Measurements from ENCODE around the gene HIVEP2. TPM values are rescaled to one million over a fixed set of nuclear protein-coding genes. Genes with fewer than 3 reads are reported as not detected.
A peak's percentile ranks its signal among the peaks of the same experiment; 100 is the strongest.

Gene HIVEP2
- total and polyA plus RNA-seq, 5 donors from 2014 or later, result 9.7 to 76.7 (median 12.3) TPM

DNA sequence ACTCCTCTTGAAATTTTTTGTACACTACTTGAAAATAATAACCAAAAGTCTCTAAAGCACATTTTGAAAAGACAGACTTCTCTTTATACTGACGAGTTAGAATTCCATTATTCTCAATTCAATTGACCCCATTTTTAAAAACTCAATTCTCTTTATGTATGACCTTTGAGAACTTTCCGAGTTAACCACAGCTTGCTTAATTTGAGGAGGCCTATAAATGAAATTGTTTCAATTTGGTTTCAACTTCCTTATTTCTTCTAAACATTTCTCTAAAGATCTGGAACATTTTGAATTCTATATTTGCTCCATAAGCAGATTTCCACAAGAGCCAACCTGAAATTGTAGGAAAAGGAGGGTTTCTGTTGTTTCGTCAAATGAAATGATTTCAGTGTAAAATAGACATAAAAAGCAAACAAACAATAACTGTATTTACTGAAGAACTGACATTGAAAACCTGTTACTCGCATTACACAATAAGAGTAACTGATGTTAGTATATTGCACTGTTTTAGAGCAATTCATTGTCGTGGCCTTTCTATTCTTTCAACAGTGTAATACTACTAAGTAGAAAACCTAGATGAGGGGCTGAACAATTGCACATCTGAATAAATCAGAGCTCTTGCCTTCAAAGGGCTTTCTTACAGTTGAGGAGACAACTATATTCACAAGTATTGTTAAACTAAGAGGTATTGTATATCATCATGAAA, 223.6 kb downstream of the HIVEP2 start:
- Mint-ChIP-seq H3K27ac (peak overlapping the region in 1 of 3 donors; percentile 2), H3K36me3 (no peaks in the 10 kb centered on the region), H3K9me3 (peaks cover 0 to 24% (median 10%) of the 10 kb centered on the region in 7 donors), H3K27me3 (peaks cover 25% of the 10 kb centered on the region), H3K4me3 (no peak overlapping the region), H3K4me1 (peaks cover 0 to 5% (median 2%) of the 10 kb centered on the region in 4 donors)
- H3K4me1 ChIP-seq (ENCODE audit: control insufficient read depth, insufficient read depth, low read length, poor library complexity, severe bottlenecking), result no peaks in the 10 kb centered on the region
- ATAC-seq (ENCODE audit: low read depth in 2 of 2) (no peak), DNase-seq (no peak)
- no peaks in the 10 kb centered on the region for H3K36me3 ChIP-seq (ENCODE audit: control insufficient read depth, insufficient read depth, low read length)
- H3K27me3 ChIP-seq (ENCODE audit: control insufficient read depth, insufficient read depth, low read length), result peaks cover 10% of the 10 kb centered on the region
- no peak overlapping the region for H3K4me3 ChIP-seq (ENCODE audit: low read depth, low read length)
- H3K27ac ChIP-seq (ENCODE audit: insufficient read depth, low read length, poor library complexity, severe bottlenecking), result no peak overlapping the region
- H3K9me3 ChIP-seq (ENCODE audit: control insufficient read depth in 2 of 2, low read length in 2 of 2), result peaks cover 15 to 21% of the 10 kb centered on the region in 2 experiments

DNA sequence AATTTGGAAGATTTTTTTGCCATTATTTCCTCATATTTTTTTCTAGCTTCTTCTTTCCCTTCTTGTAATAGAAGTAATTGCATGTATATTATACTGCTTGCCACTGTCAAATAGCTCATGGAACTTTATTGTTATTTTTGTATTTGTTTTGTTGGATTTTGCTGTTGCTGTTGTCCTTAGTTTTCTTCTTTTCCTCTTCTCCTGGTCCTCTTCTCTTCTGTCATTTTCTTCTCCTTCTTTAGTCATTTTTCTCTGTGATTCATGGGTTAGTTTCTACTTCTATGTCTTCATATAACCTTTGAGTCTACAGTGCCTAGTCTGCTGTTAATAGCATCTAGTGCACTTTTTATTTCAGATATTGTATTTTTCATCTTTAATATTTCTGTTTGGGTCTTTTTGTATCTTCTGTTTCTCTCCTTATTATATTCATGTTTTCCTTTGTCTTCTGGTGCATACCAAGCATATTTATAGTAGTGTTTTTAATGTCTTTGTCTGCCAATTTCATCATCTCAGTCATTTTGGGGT, 226.2 kb downstream of the HIVEP2 start:
- Mint-ChIP-seq H3K4me3 (no peak overlapping the region), H3K4me1 (peaks cover 0 to 9% (median 2%) of the 10 kb centered on the region in 4 donors)

DNA sequence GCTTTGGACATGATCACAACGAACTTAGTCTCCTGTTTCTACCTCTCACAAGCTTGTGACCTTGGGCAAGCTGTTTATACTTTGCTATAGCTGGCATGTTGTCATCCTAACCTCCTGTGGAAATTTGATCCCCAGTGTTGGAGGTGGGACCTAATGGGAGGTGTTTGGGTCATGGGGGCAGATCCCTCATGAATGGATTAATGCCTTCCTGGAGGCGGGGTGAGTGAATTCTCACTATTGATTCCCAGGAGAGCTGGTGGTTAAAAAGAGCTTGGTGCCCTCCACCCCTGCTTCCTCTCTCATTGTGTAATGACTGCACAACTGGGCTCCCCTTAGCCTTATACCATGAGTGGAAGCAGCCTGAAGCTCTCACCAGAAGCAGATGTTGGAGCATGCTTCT, 228.9 kb downstream of the HIVEP2 start:
- Mint-ChIP-seq H3K4me3 (no peak overlapping the region), H3K36me3 (no peaks in the 10 kb centered on the region), H3K27me3 (peaks cover 16% of the 10 kb centered on the region), H3K4me1 (peaks cover 0 to 9% (median 2%) of the 10 kb centered on the region in 4 donors), H3K9me3 (peaks cover 0 to 24% (median 9%) of the 10 kb centered on the region in 7 donors), H3K27ac (no peak overlapping the region)
- Histone ChIP-seq H3K4me1 (ENCODE audit: control insufficient read depth, insufficient read depth, low read length, poor library complexity, severe bottlenecking) (no peaks in the 10 kb centered on the region), H3K9me3 (ENCODE audit: control insufficient read depth in 2 of 2, low read length in 2 of 2) (peaks cover 15 to 21% of the 10 kb centered on the region in 2 experiments), H3K27ac (ENCODE audit: insufficient read depth, low read length, poor library complexity, severe bottlenecking) (no peak overlapping the region), H3K27me3 (ENCODE audit: control insufficient read depth, insufficient read depth, low read length) (peaks cover 11% of the 10 kb centered on the region), H3K36me3 (ENCODE audit: control insufficient read depth, insufficient read depth, low read length) (no peaks in the 10 kb centered on the region), H3K4me3 (ENCODE audit: low read depth, low read length) (no peak overlapping the region)
- DNase-seq (no peak), ATAC-seq (ENCODE audit: low read depth in 2 of 2) (no peak)

More for the DNA sequence above, 226.2 kb downstream of the HIVEP2 start:
- no peak for DNase-seq
- H3K27me3 Mint-ChIP-seq, result peaks cover 29% of the 10 kb centered on the region
- H3K36me3 Mint-ChIP-seq, result no peaks in the 10 kb centered on the region
- Histone ChIP-seq H3K27me3 (ENCODE audit: control insufficient read depth, insufficient read depth, low read length) (peaks cover 11% of the 10 kb centered on the region), H3K36me3 (ENCODE audit: control insufficient read depth, insufficient read depth, low read length) (no peaks in the 10 kb centered on the region), H3K27ac (ENCODE audit: insufficient read depth, low read length, poor library complexity, severe bottlenecking) (no peak overlapping the region), H3K4me1 (ENCODE audit: control insufficient read depth, insufficient read depth, low read length, poor library complexity, severe bottlenecking) (no peaks in the 10 kb centered on the region), H3K9me3 (ENCODE audit: control insufficient read depth in 2 of 2, low read length in 2 of 2) (peaks cover 15 to 21% of the 10 kb centered on the region in 2 experiments), H3K4me3 (ENCODE audit: low read depth, low read length) (no peak overlapping the region)
- peaks cover 0 to 24% (median 12%) of the 10 kb centered on the region in 7 donors for H3K9me3 Mint-ChIP-seq
- H3K27ac Mint-ChIP-seq, result no peak overlapping the region
- no peak for ATAC-seq (ENCODE audit: low read depth in 2 of 2)

DNA sequence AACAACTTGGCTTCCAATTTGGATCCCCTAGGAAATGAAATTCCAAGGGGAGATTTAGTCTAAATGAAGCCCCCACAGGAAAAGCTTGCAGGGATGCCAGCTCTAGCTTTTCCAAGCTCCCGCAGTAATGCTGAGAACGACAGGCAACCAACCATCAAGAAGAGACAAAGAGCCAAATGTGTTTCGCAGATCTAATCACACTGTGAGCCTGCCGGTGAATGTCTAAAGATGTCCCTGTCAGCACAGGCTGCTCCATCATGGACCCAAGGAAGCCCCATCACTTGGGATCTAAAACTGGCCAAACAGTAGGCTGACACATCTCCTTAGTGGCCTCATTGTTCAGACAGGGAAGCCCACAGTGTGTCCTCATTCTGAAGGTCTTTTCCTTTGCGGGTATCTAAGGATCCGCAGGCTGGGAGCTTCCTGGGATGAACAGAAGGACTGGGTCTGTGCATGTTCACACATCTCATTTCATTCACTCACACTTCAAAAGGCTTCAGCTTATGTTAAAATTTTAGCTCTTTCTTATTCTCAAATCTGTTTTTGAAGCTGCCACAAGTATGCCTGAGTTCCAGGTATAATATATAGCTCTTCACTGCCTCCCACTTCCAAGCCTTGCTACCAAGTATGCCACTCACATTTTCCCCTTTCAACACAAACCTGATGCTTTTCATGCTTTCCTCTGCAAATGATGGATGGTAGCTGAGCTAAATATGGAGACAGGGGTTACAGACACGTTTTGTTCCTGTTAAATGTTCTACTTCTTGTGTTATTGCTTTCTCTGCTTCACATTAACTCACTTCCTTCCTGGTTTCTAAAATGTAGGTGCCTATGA, 229.8 kb downstream of the HIVEP2 start:
- Histone ChIP-seq H3K27ac (ENCODE audit: insufficient read depth, low read length, poor library complexity, severe bottlenecking) (no peak overlapping the region), H3K4me3 (ENCODE audit: low read depth, low read length) (no peak overlapping the region), H3K4me1 (ENCODE audit: control insufficient read depth, insufficient read depth, low read length, poor library complexity, severe bottlenecking) (no peaks in the 10 kb centered on the region), H3K36me3 (ENCODE audit: control insufficient read depth, insufficient read depth, low read length) (no peaks in the 10 kb centered on the region), H3K27me3 (ENCODE audit: control insufficient read depth, insufficient read depth, low read length) (peaks cover 11% of the 10 kb centered on the region), H3K9me3 (ENCODE audit: control insufficient read depth in 2 of 2, low read length in 2 of 2) (peaks cover 15 to 21% of the 10 kb centered on the region in 2 experiments)
- peaks cover 10% of the 10 kb centered on the region for H3K27me3 Mint-ChIP-seq
- ATAC-seq (ENCODE audit: low read depth in 2 of 2) (no peak), DNase-seq (no peak)
- no peak overlapping the region for H3K4me3 Mint-ChIP-seq
- H3K4me1 Mint-ChIP-seq, result peaks cover 0 to 9% (median 2%) of the 10 kb centered on the region in 4 donors
- peak overlapping the region in 1 of 3 donors; percentile 90 for H3K27ac Mint-ChIP-seq
- H3K9me3 Mint-ChIP-seq, result peaks cover 0 to 23% (median 8%) of the 10 kb centered on the region in 7 donors
- H3K36me3 Mint-ChIP-seq, result no peaks in the 10 kb centered on the region

DNA sequence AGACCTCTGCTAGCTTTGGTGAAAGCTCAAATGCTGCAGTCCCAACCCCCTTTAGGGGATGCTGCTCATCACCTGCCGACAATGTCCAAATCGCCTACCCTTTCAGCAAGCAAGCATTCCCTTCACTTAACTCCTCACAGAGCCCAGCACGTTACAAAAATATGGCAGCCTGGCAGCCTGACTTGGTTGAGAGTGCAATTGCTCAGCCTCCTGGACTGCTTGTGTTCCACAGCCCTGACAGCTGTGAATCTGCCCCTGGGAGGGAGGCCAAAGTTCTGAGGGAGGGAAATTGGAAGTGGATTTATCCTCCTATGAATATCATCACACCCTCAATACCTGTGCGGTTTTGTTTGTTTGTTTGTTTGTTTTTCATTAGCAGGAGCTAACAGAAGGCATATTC, 231.0 kb downstream of the HIVEP2 start:
- Histone ChIP-seq H3K36me3 (ENCODE audit: control insufficient read depth, insufficient read depth, low read length) (no peaks in the 10 kb centered on the region), H3K27ac (ENCODE audit: insufficient read depth, low read length, poor library complexity, severe bottlenecking) (no peak overlapping the region), H3K4me1 (ENCODE audit: control insufficient read depth, insufficient read depth, low read length, poor library complexity, severe bottlenecking) (no peaks in the 10 kb centered on the region), H3K4me3 (ENCODE audit: low read depth, low read length) (no peak overlapping the region), H3K27me3 (ENCODE audit: control insufficient read depth, insufficient read depth, low read length) (peaks cover 3% of the 10 kb centered on the region), H3K9me3 (ENCODE audit: control insufficient read depth in 2 of 2, low read length in 2 of 2) (peaks cover 7 to 9% of the 10 kb centered on the region in 2 experiments)
- H3K4me1 Mint-ChIP-seq, result peaks cover 0 to 9% (median 2%) of the 10 kb centered on the region in 4 donors
- no peak overlapping the region for H3K4me3 Mint-ChIP-seq
- H3K27ac Mint-ChIP-seq, result no peak overlapping the region
- no peak for ATAC-seq (ENCODE audit: low read depth in 2 of 2)
- peaks cover 0 to 11% (median 5%) of the 10 kb centered on the region in 7 donors for H3K9me3 Mint-ChIP-seq
- no peak for DNase-seq
- H3K36me3 Mint-ChIP-seq, result no peaks in the 10 kb centered on the region
- H3K27me3 Mint-ChIP-seq, result peaks cover 4% of the 10 kb centered on the region

DNA sequence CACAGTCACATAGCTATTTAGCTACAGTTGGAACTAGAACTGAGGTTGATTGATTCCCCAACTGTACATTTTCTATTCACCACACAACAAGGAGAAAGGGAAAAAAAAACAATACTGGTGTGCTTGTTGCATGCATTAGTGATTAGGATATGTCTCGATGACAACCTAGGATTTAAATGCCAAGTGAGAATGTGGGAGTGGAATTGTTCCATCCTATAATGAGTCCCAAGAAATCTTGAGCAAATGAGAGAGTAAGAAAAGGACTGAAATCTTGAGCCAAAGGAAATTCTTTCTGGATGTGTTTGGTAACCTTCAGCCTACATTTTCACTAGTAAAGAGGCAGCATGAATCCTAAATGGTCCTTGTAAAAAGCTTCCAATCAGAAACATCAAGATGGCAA, 232.7 kb downstream of the HIVEP2 start:
- no peaks in the 10 kb centered on the region for H3K9me3 ChIP-seq (ENCODE audit: control insufficient read depth in 2 of 2, low read length in 2 of 2)
- no peak overlapping the region for H3K4me3 Mint-ChIP-seq
- peaks cover 0 to 12% (median 2%) of the 10 kb centered on the region in 4 donors for H3K4me1 Mint-ChIP-seq
- H3K27ac Mint-ChIP-seq, result no peak overlapping the region
- H3K4me3 ChIP-seq (ENCODE audit: low read depth, low read length), result no peak overlapping the region
- ATAC-seq (ENCODE audit: low read depth in 2 of 2) (no peak), DNase-seq (no peak)
- no peak overlapping the region for H3K27ac ChIP-seq (ENCODE audit: insufficient read depth, low read length, poor library complexity, severe bottlenecking)
- H3K27me3 Mint-ChIP-seq, result peaks cover 4% of the 10 kb centered on the region
- H3K9me3 Mint-ChIP-seq, result peaks cover 0 to 4% (median 0%) of the 10 kb centered on the region in 7 donors
- peaks cover 1% of the 10 kb centered on the region for H3K27me3 ChIP-seq (ENCODE audit: control insufficient read depth, insufficient read depth, low read length)
- no peaks in the 10 kb centered on the region for H3K36me3 ChIP-seq (ENCODE audit: control insufficient read depth, insufficient read depth, low read length)
- no peaks in the 10 kb centered on the region for H3K4me1 ChIP-seq (ENCODE audit: control insufficient read depth, insufficient read depth, low read length, poor library complexity, severe bottlenecking)
- no peaks in the 10 kb centered on the region for H3K36me3 Mint-ChIP-seq

DNA sequence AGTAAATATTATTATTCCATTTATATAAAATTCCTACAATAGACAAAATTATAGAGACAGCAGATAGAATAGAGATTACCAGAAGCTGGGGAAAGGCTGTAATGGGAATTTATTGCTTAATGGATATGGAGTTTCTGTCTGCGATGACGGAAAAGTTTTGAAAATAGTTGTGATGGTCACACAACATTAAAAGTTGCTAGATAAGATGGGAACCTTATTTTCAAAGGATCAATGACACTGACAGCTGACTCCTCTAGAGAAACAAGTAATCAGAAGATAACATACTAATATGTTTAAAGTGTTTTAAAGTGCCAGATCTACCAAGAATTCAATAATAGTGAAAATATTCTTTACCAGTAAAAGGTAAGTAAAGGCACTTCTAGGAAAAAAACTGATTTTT, 236.3 kb downstream of the HIVEP2 start:
- no peak overlapping the region for H3K27ac Mint-ChIP-seq

More for the DNA sequence above, 236.3 kb downstream of the HIVEP2 start:
- H3K27ac ChIP-seq (ENCODE audit: insufficient read depth, low read length, poor library complexity, severe bottlenecking), result no peak overlapping the region
- DNase-seq (no peak), ATAC-seq (ENCODE audit: low read depth in 2 of 2) (no peak)
- no peaks in the 10 kb centered on the region for H3K9me3 ChIP-seq (ENCODE audit: control insufficient read depth in 2 of 2, low read length in 2 of 2)
- no peaks in the 10 kb centered on the region for H3K4me1 ChIP-seq (ENCODE audit: control insufficient read depth, insufficient read depth, low read length, poor library complexity, severe bottlenecking)
- no peaks in the 10 kb centered on the region for H3K27me3 Mint-ChIP-seq
- H3K4me3 ChIP-seq (ENCODE audit: low read depth, low read length), result no peak overlapping the region
- H3K36me3 ChIP-seq (ENCODE audit: control insufficient read depth, insufficient read depth, low read length), result no peaks in the 10 kb centered on the region
- no peaks in the 10 kb centered on the region for H3K27me3 ChIP-seq (ENCODE audit: control insufficient read depth, insufficient read depth, low read length)
- peaks cover 0 to 3% (median 0%) of the 10 kb centered on the region in 7 donors for H3K9me3 Mint-ChIP-seq
- peaks cover 0 to 10% (median 5%) of the 10 kb centered on the region in 4 donors for H3K4me1 Mint-ChIP-seq
- H3K4me3 Mint-ChIP-seq, result no peak overlapping the region
- H3K36me3 Mint-ChIP-seq, result no peaks in the 10 kb centered on the region

Measured in CD4-positive, CD25-positive, alpha-beta regulatory T cell (primary cell).